GM12878 (cell line): ENCODE results near the gene KLLN. TPM values are rescaled to one million over a fixed set of nuclear protein-coding genes. Genes with fewer than 3 reads are reported as not detected.
A peak's percentile ranks its signal among the peaks of the same experiment; 100 is the strongest.

ENCODE experiments used
- ATAC-seq: fragments of 200-7000 bp; cut with Tn5 transposase; 3 replicates; pipeline ENCODE4 v1.9.1; 2020; ENCODE audit warnings: mild to moderate bottlenecking, moderate library complexity
- BruUV-seq: library from RNA; stranded (reverse); fragments of 400-500 nt; replicated peaks from 2 replicates; lab custom pipeline; 2021; lab: Mats Ljungman, UMichigan
- CTCF ChIA-PET: fragments of 300-600 bp; sonication (Branson Sonifier 250); formaldehyde crosslinking; extraction: SDS; loops from one replicate; lab custom pipeline; 2021; ENCODE audit warnings: inconsistent platforms; lab: Yijun Ruan, JAX
- POLR2A ChIA-PET: fragments of 350-600 bp; formaldehyde crosslinking; extraction: SDS; loops from one replicate; lab custom pipeline; 2021; ENCODE audit warnings: inconsistent platforms; lab: Charles Lee
- RAD21 ChIA-PET: fragments of 300-600 bp; sonication (Branson Sonifier 250); formaldehyde crosslinking; loops from one replicate; lab custom pipeline; 2023; ENCODE audit warnings: antibody characterized with exemption; ENCODE audit not compliant: unreplicated experiment; lab: Charles Lee
- SMC1A ChIA-PET: fragments of 300-600 bp; sonication (Branson Sonifier 250); formaldehyde crosslinking; loops from one replicate; lab custom pipeline; 2023; ENCODE audit not compliant: unreplicated experiment, uncharacterized antibody; lab: Charles Lee
- DNase-seq: peaks from one replicate; pipeline ENCODE4 v3.0.0-alpha.2; 2011; ENCODE audit warnings: low read depth, low spot score
- FAIRE-seq: peaks from 3 replicates; lab custom pipeline; 2011; peaks lifted over from hg19 to GRCh38; lab: Jason Lieb, UNC
- H2AFZ ChIP-seq: 2 replicates; pipeline ENCODE4 v1.6.0; 2011; ENCODE audit warnings: low read depth, low read length, control low read depth; ENCODE audit not compliant: control insufficient read depth
- H3K27ac ChIP-seq: 2 replicates; pipeline ENCODE4 v1.5.1; 2011; ENCODE audit warnings: control low read depth; ENCODE audit not compliant: control insufficient read depth, insufficient read depth
- H3K27me3 ChIP-seq, 2 experiments: replicated peaks in 1 of 2; 2 replicates each; pipeline versions ENCODE4 v1.6.0 to v1.6.1; 2011; ENCODE audit warnings: low read length in 1 of 2; ENCODE audit not compliant: control insufficient read depth in 2 of 2, insufficient read depth in 2 of 2
- H3K36me3 ChIP-seq, 2 experiments: 2 replicates each; pipeline ENCODE4 v1.5.1; 2011; ENCODE audit warnings: low read length in 1 of 2; ENCODE audit not compliant: control insufficient read depth in 2 of 2, insufficient read depth in 2 of 2
- H3K4me1 ChIP-seq: 2 replicates; pipeline ENCODE4 v1.6.1; 2011; ENCODE audit warnings: mild to moderate bottlenecking, low read length, moderate library complexity, mixed read lengths; ENCODE audit not compliant: control insufficient read depth, insufficient read depth
- H3K4me2 ChIP-seq: 2 replicates; pipeline ENCODE4 v1.6.0; 2011; ENCODE audit warnings: control low read depth; ENCODE audit not compliant: control insufficient read depth, insufficient read depth
- H3K4me3 ChIP-seq: fragments of 200-600 bp; sonication (generic); 2 replicates; pipeline ENCODE4 v1.5.1; 2016
- H3K79me2 ChIP-seq: 2 replicates; pipeline ENCODE4 v1.6.0; 2011; ENCODE audit warnings: low read length; ENCODE audit not compliant: control insufficient read depth, insufficient read depth
- H3K9ac ChIP-seq: 2 replicates; pipeline ENCODE4 v1.8.0; 2011; ENCODE audit warnings: low read length, control low read depth, mixed read lengths; ENCODE audit not compliant: control insufficient read depth, insufficient read depth
- H3K9me3 ChIP-seq: replicated peaks from 3 replicates; pipeline ENCODE4 v1.5.1; 2011; ENCODE audit warnings: mild to moderate bottlenecking, low read length; ENCODE audit not compliant: control insufficient read depth, insufficient read depth
- H4K20me1 ChIP-seq: 2 replicates; pipeline ENCODE4 v1.6.0; 2011; ENCODE audit not compliant: control insufficient read depth, insufficient read depth
- BHLHE40 ChIP-seq, 2 experiments: fragments of 450-650 bp in 1 of 2; IDR thresholded peaks; 2 replicates each; pipeline ENCODE4 v1.6.1; 2011 to 2017; ENCODE audit warnings: low read depth in 2 of 2, borderline replicate concordance in 1 of 2, improper control_type of control experiment in 1 of 2, low read length in 1 of 2, mild to moderate bottlenecking in 1 of 2
- CHD2 ChIP-seq: IDR thresholded peaks from 2 replicates; pipeline ENCODE4 v1.6.1; 2011; ENCODE audit warnings: low read depth, low read length, improper control_type of control experiment, borderline replicate concordance
- EED ChIP-seq: sonication (generic); IDR thresholded peaks from 2 replicates; pipeline ENCODE4 v1.6.1; 2016; ENCODE audit warnings: antibody characterized with exemption, low read depth
- IKZF2 ChIP-seq, 2 experiments: fragments of 450-650 bp; IDR thresholded peaks; 2 replicates each; pipeline ENCODE4 v1.6.1; 2017; ENCODE audit warnings: mild to moderate bottlenecking in 2 of 2, moderate library complexity in 2 of 2
- KAT2A ChIP-seq: conservative IDR thresholded peaks from 2 replicates; pipeline ENCODE4 v1.6.1; 2011; ENCODE audit warnings: low read depth, low read length; ENCODE audit not compliant: control insufficient read depth
- MTA3 ChIP-seq: IDR thresholded peaks from 2 replicates; pipeline ENCODE4 v1.6.1; 2012; ENCODE audit warnings: low read length, inconsistent platforms, borderline replicate concordance
- PML ChIP-seq: IDR thresholded peaks from 2 replicates; pipeline ENCODE4 v1.6.1; 2012; ENCODE audit warnings: low read length, inconsistent platforms
- POLR2A ChIP-seq: IDR thresholded peaks from 2 replicates; pipeline ENCODE4 v1.6.1; 2011; ENCODE audit warnings: low read depth, mild to moderate bottlenecking, low read length
- SIN3A ChIP-seq: IDR thresholded peaks from 2 replicates; pipeline ENCODE4 v1.6.1; 2012; ENCODE audit warnings: low read depth, low read length, improper control_type of control experiment
- SMAD5 ChIP-seq: IDR thresholded peaks from 2 replicates; pipeline ENCODE4 v1.6.1; 2016; ENCODE audit warnings: antibody characterized with exemption, low read depth
- SMARCA5 ChIP-seq: fragments of 450-650 bp; IDR thresholded peaks from 2 replicates; pipeline ENCODE4 v1.6.1; 2017; ENCODE audit warnings: mild to moderate bottlenecking
- SRF ChIP-seq, 2 experiments: IDR thresholded peaks; 2 replicates each; pipeline ENCODE4 v1.6.1; 2011; ENCODE audit warnings: low read depth in 2 of 2, low read length in 2 of 2, mild to moderate bottlenecking in 1 of 2, moderate library complexity in 1 of 2
- STAT3 ChIP-seq: IDR thresholded peaks from 2 replicates; pipeline ENCODE4 v1.6.1; 2011; ENCODE audit warnings: low read depth, low read length, improper control_type of control experiment
- TBL1XR1 ChIP-seq: IDR thresholded peaks from 2 replicates; pipeline ENCODE4 v1.6.1; 2012; ENCODE audit warnings: low read depth, low read length, improper control_type of control experiment
- TCF12 ChIP-seq: IDR thresholded peaks from 2 replicates; pipeline ENCODE4 v1.6.1; 2011; ENCODE audit warnings: low read depth, mild to moderate bottlenecking, low read length
- YY1 ChIP-seq: IDR thresholded peaks from 2 replicates; pipeline ENCODE4 v1.6.1; 2011; ENCODE audit warnings: low read depth, mild to moderate bottlenecking, low read length
- ZBTB33 ChIP-seq: fragments of 450-650 bp; IDR thresholded peaks from 2 replicates; pipeline ENCODE4 v1.6.1; 2017; ENCODE audit warnings: mild to moderate bottlenecking
- WGBS: methylation state at CpG from one replicate; pipeline ENCODE4 v1.1.6; 2016; ENCODE audit warnings: low lambda C conversion rate; ENCODE audit not compliant: insufficient replicate concordance, insufficient coverage; ENCODE audit errors: missing lambda C conversion rate; 5-methylcytosine and 5-hydroxymethylcytosine counted together
- in situ Hi-C: fragments of 300-500 bp; cut with MboI; formaldehyde crosslinking; loops from 9 replicates; pipeline ENCODE4 v1.14.3; 2018; ENCODE audit warnings: mixed read lengths
- intact Hi-C: fragments of 100-400 bp; cut with micrococcal nuclease; formaldehyde crosslinking; loops from one replicate; pipeline ENCODE4 v1.14.2; 2022; ENCODE audit not compliant: unreplicated experiment
- polyA plus RNA-seq, 11 experiments: library from polyadenylated mRNA; depleted of rRNA in 4 of 11; unstranded in 6 of 11; stranded (reverse) in 5 of 11; fragments of >200 nt; fragmentation: Nextera tagmentation in 4 of 11; fragmentation: Illumina TruSeq in 1 of 11; extraction: Ambion mirVana in 4 of 11; extraction: Trizol in 1 of 11; gene quantifications; 1 replicate in 1 of 11; 2 replicates in 10 of 11; pipeline versions ENCODE4 v1.2.1 to v1.2.3, GENCODE V29; 2011 to 2016; ENCODE audit warnings: inconsistent platforms in 2 of 11, missing spikeins in 2 of 11, low read depth in 1 of 11
- total RNA-seq, 4 experiments: library from RNA; depleted of rRNA in 3 of 4; stranded (reverse); fragments of >200 nt in 3 of 4; fragmentation: Illumina TruSeq in 1 of 4; extraction: Trizol in 1 of 4; gene quantifications; 2 replicates each; pipeline versions ENCODE4 v1.2.1 to v1.2.3, GENCODE V29; 2013 to 2021
- TF ChIP-seq, protein P1 (sequence below): IDR thresholded peaks from 2 replicates; pipeline ENCODE4 v1.6.1; 2011; ENCODE audit warnings: low read depth, low read length, improper control_type of control experiment, borderline replicate concordance

The KLLN gene
- total and polyA plus RNA-seq, 10 of the 15 experiments (the other 5 are each of a cell fraction or from before 2014, with no cell fraction given): 0.87 to 2.2 (median 1.7) TPM

DNA sequence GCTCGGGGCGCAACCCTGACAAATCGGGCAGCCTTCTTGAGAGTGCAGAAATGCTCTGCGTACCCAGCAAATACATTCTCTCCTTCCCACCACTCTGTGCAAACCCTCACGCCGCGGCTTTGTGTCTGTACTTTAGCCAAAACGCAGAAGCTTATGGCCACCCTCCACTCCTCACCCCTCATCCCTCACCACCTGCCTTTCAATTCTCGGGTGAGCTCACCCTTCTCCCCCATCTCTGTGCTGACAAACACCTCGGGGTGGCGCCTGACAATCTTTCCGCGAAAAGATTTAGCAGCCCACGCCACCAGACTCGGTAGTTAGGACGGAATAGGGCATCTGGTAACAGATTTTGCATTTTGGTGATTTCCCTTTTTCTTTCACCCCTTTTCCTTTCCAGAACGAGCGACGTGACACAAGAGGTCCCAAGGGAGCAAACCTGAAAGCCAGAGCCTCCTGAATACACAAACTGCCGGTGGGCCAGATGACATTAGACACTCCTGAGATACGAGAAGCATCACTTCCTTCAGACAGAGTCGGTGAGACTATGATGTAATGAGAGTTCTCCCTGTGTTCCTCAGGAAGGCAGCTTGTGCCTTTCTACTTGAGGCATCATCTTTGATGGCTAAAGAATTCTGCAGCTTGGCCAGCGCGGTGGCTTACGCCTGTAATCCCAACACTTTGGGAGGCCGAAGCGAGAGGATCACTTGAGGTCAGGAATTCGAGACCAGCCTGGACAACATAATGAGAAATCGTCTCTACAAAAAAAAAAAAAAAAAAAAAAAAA lies 44.6 kb downstream of the KLLN start (continued):
- TF ChIP-seq SRF (IDR thresholded peaks at IDR 0.05; ENCODE audit: low read depth in 2 of 2, low read length in 2 of 2): no peak

GRCh38 chr10:87817609-87818504 lies 45.5 kb downstream of the KLLN start, which contains the start of gene ATAD1:
TSS of gene ATAD1 (minus strand) at chr10:87818226. CDS start at chr10:87814599, 3,627 bp downstream.
- peaks cover 55% of the 10 kb centered on the region for H3K79me2 ChIP-seq
- peak within 1 kb of the TSS; percentile 98 for H3K27ac ChIP-seq
- H4K20me1 ChIP-seq: no peaks in the 10 kb centered on the region
- WGBS: 1% methylated on average over 58 of the region's 60 CpGs
- H3K9me3 ChIP-seq: no peaks in the 10 kb centered on the region
- H3K4me2 ChIP-seq: peak within 1 kb of the TSS; percentile 94
- H2AFZ ChIP-seq: peak within 1 kb of the TSS; percentile 97
- SMC1A ChIA-PET: interaction anchor here (0.8 to 3.7 kb wide), 9 partner anchors 11 to 571 kb away, joined by 3 to 21 read pairs (median 3); no protein-coding TSS in a partner anchor
- in situ Hi-C loops (no loop called here), intact Hi-C loops (no loop called here)
- RAD21 ChIA-PET: interaction anchor here (0.8 to 2.8 kb wide), 7 partner anchors 10 to 572 kb away, joined by 3 to 13 read pairs (median 7); no protein-coding TSS in a partner anchor
- FAIRE-seq: peak; percentile 81
- H3K27me3 ChIP-seq: no peaks in the 10 kb centered on the region
- CTCF ChIA-PET: interaction anchor here (0.7 to 1.6 kb wide), 6 partner anchors 12 to 735 kb away, joined by 3 to 4 read pairs (median 3); no protein-coding TSS in a partner anchor
- peak within 1 kb of the TSS; percentile 98 for H3K9ac ChIP-seq
- peaks cover 0 to 2% of the 10 kb centered on the region in 2 experiments; a peak in 1 of 4 replicates for H3K36me3 ChIP-seq
- POLR2A ChIA-PET: interaction anchor here (0.6 to 2.3 kb wide), 8 partner anchors 10 to 574 kb away, joined by 3 to 17 read pairs (median 4); no protein-coding TSS in a partner anchor
- peak; percentile 76 for DNase-seq
- no TSS peak for BruUV-seq
- ATAC-seq: peak; percentile 87
- peak within 1 kb of the TSS; percentile 94 for H3K4me3 ChIP-seq
- H3K4me1 ChIP-seq: peaks cover 4% of the 10 kb centered on the region; the same call in 1 of the 2 replicates
- TF ChIP-seq PML (peak; percentile 93), SIN3A (peak; percentile 53; the same call in 1 of the 2 replicates), KAT2A (no peak), EED (no peak), BHLHE40 (IDR thresholded peaks at IDR 0.05; ENCODE audit: borderline replicate concordance in 1 of 2, low read depth in 2 of 2, low read length in 1 of 2) (peak; percentile 19 to 31; a peak in 2 of 4 replicates), SMAD5 (peak; percentile 57; the same call in 1 of the 2 replicates), POLR2A (peak; percentile 88), CHD2 (peak; percentile 13; the same call in 1 of the 2 replicates), TBL1XR1 (peak; percentile 16; the same call in 1 of the 2 replicates), STAT3 (no peak), ZBTB33 (no peak), MTA3 (no peak; the same call in 1 of the 2 replicates), YY1 (peak; percentile 7), SMARCA5 (0 out of 2 replicates have a peak, but pooled peaks have one; percentile 53), TCF12 (0 out of 2 replicates have a peak, but pooled peaks have one; percentile 41), IKZF2 (IDR thresholded peaks at IDR 0.05) (peak; percentile 56 to 73; a peak in 3 of 4 replicates)
- TF ChIP-seq, protein P1, sequence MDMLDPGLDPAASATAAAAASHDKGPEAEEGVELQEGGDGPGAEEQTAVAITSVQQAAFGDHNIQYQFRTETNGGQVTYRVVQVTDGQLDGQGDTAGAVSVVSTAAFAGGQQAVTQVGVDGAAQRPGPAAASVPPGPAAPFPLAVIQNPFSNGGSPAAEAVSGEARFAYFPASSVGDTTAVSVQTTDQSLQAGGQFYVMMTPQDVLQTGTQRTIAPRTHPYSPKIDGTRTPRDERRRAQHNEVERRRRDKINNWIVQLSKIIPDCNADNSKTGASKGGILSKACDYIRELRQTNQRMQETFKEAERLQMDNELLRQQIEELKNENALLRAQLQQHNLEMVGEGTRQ: no peak
